Lower leg skin (tissue), 3 donors: ENCODE data around the gene DROSHA.

ENCODE experiments used
- POLR2A ChIP-seq, 2 donors: fragments of 450-650 bp; IDR thresholded peaks; one replicate each; pipeline ENCODE4 v1.6.1; 2016 to 2017; ENCODE audit warnings: antibody characterized with exemption in 2 of 2, mild to moderate bottlenecking in 1 of 2, moderate library complexity in 1 of 2
- TF ChIP-seq, protein P1 (sequence below), 3 donors: fragments of 450-650 bp; IDR thresholded peaks; one replicate each; pipeline ENCODE4 v1.5.1; 2016; ENCODE audit warnings: antibody characterized with exemption in 3 of 3, mild to moderate bottlenecking in 3 of 3, moderate library complexity in 2 of 3

DNA sequence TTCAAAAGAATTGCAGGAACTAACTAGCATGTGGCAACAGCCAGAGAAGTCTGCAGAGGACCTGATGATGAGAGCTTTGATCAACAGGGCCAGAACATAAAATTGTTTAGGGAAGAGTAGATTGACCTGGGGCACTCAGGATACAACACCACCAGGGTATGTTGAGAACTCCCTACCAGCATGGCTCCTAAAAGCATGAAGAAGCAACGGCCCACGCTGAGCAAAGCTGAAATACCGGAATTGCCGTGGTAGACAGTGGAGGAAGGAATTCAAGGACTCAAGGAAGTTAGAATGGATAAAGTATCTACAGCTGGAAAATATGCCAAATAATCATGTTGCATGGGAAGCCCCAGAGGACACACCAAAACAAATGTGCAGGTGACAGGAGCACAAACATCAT is 31.6 kb downstream of the DROSHA start:
- no peak for TF ChIP-seq POLR2A (IDR thresholded peaks at IDR 0.05)
- TF ChIP-seq, protein P1, sequence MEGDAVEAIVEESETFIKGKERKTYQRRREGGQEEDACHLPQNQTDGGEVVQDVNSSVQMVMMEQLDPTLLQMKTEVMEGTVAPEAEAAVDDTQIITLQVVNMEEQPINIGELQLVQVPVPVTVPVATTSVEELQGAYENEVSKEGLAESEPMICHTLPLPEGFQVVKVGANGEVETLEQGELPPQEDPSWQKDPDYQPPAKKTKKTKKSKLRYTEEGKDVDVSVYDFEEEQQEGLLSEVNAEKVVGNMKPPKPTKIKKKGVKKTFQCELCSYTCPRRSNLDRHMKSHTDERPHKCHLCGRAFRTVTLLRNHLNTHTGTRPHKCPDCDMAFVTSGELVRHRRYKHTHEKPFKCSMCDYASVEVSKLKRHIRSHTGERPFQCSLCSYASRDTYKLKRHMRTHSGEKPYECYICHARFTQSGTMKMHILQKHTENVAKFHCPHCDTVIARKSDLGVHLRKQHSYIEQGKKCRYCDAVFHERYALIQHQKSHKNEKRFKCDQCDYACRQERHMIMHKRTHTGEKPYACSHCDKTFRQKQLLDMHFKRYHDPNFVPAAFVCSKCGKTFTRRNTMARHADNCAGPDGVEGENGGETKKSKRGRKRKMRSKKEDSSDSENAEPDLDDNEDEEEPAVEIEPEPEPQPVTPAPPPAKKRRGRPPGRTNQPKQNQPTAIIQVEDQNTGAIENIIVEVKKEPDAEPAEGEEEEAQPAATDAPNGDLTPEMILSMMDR (IDR thresholded peaks at IDR 0.05): no peak
